Esophagus muscularis mucosa (tissue), 3 donors: ENCODE data around the gene CNNM2.

ENCODE experiments used
- CTCF ChIP-seq, 3 experiments: fragments of 200-600 bp in 2 of 3; fragments of 450-650 bp in 1 of 3; sonication (generic) in 2 of 3; IDR thresholded peaks; one replicate each; pipeline ENCODE4 v1.5.1; 2017 to 2019; ENCODE audit warnings: antibody characterized with exemption in 3 of 3, mild to moderate bottlenecking in 2 of 3, moderate library complexity in 1 of 3
- POLR2A ChIP-seq: fragments of 450-650 bp; IDR thresholded peaks from one replicate; pipeline ENCODE4 v1.6.1; 2017; ENCODE audit warnings: antibody characterized with exemption, moderate library complexity, mild to moderate bottlenecking, low read depth
- POLR2AphosphoS5 ChIP-seq, 2 donors: sonication (generic); formaldehyde crosslinking; IDR thresholded peaks; one replicate each; pipeline ENCODE4 v1.6.1; 2017; ENCODE audit warnings: antibody characterized with exemption in 2 of 2

DNA sequence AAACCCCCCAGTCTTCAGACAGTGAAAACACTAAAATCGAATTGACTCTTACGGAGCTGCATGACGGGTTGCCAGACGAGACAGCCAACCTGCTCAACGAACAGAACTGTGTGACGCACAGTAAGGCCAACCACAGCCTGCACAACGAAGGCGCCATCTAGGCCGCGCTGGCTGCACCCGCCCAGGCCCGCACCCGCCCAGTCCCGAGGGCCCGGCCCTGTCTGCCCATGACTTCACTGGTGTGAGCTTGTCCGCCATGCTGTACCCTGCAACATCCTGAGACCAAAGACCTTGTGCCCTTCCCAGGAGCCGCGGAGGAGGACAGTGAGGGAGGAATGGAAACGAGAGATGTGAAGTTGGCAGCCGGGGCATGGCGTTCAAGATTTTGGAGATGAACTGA lies 158.9 kb downstream of the CNNM2 start:
- TF ChIP-seq CTCF (IDR thresholded peaks at IDR 0.05), result no peak
- TF ChIP-seq POLR2AphosphoS5 (IDR thresholded peaks at IDR 0.05), result no peak
- no peak for TF ChIP-seq POLR2A
